IMR-90 (cell line): ENCODE measurements around the gene ZNF274. TPM values are rescaled to one million over a fixed set of nuclear protein-coding genes. Genes with fewer than 3 reads are reported as not detected.
"Not testable (repeated sequence)": the region's sequence is repeated elsewhere in the genome, so short reads cannot be mapped to it uniquely, and the experiment has no call there.

Source experiments
- ATAC-seq: fragments of 200-7000 bp; cut with Tn5 transposase; 2 replicates; pipeline ENCODE4 v1.9.1; 2020; ENCODE audit warnings: low read depth, mild to moderate bottlenecking, moderate library complexity
- BruUV-seq: library from RNA; stranded (reverse); fragments of 400-500 nt; replicated peaks from 2 replicates; lab custom pipeline; 2021; lab: Mats Ljungman, UMichigan
- CTCF ChIA-PET: fragments of 300-600 bp; formaldehyde crosslinking; extraction: SDS; loops from one replicate; lab custom pipeline; 2021; ENCODE audit warnings: antibody characterized with exemption; lab: Yijun Ruan, JAX
- POLR2A ChIA-PET: fragments of 300-600 bp; sonication (Branson Sonifier 250); formaldehyde crosslinking; loops from one replicate; lab custom pipeline; 2022; ENCODE audit warnings: antibody characterized with exemption; ENCODE audit not compliant: unreplicated experiment; lab: Charles Lee
- DNase-seq: peaks from one replicate; pipeline ENCODE4 v3.0.0; 2013
- H2AFZ ChIP-seq: replicated peaks from 2 replicates; pipeline ENCODE3; 2013; ENCODE audit warnings: low read length, mild to moderate bottlenecking; ENCODE audit not compliant: poor library complexity
- H2AK5ac ChIP-seq: 2 replicates; pipeline ENCODE4 v1.6.1; 2013; ENCODE audit warnings: low read depth, low read length, inconsistent platforms
- H2AK9ac ChIP-seq: replicated peaks from 2 replicates; pipeline ENCODE3; 2013; ENCODE audit warnings: mild to moderate bottlenecking, low read depth, low read length, moderate library complexity; ENCODE audit not compliant: poor library complexity
- H2BK120ac ChIP-seq: 2 replicates; pipeline ENCODE4 v1.6.1; 2013; ENCODE audit warnings: low read depth, low read length, inconsistent platforms
- H2BK15ac ChIP-seq: 3 replicates; pipeline ENCODE4 v1.6.1; 2013; ENCODE audit warnings: low read depth, low read length, inconsistent platforms
- H2BK20ac ChIP-seq: 2 replicates; pipeline ENCODE4 v1.6.1; 2013; ENCODE audit warnings: low read depth, mild to moderate bottlenecking, inconsistent platforms, low read length, moderate library complexity
- H2BK5ac ChIP-seq: 2 replicates; pipeline ENCODE4 v1.6.1; 2013; ENCODE audit warnings: mild to moderate bottlenecking, low read depth, low read length, inconsistent platforms; ENCODE audit not compliant: poor library complexity, severe bottlenecking
- H3K14ac ChIP-seq: replicated peaks from 2 replicates; pipeline ENCODE4 v1.6.1; 2013; ENCODE audit warnings: low read depth, low read length, inconsistent platforms
- H3K18ac ChIP-seq: 2 replicates; pipeline ENCODE4 v1.6.1; 2013; ENCODE audit warnings: low read depth, low read length, control low read depth
- H3K23ac ChIP-seq: 2 replicates; pipeline ENCODE4 v1.6.1; 2013; ENCODE audit warnings: low read depth, low read length, inconsistent platforms
- H3K27ac ChIP-seq: 2 replicates; pipeline ENCODE4 v1.5.1; 2013; ENCODE audit warnings: mild to moderate bottlenecking, control low read depth, low read length; ENCODE audit not compliant: insufficient read depth
- H3K27me3 ChIP-seq: 2 replicates; pipeline ENCODE4 v1.6.1; 2013; ENCODE audit warnings: low read length; ENCODE audit not compliant: control insufficient read depth, insufficient read depth
- H3K36me3 ChIP-seq: 2 replicates; pipeline ENCODE4 v1.6.1; 2013; ENCODE audit warnings: low read length, mixed read lengths; ENCODE audit not compliant: control insufficient read depth, insufficient read depth
- H3K4ac ChIP-seq: 2 replicates; pipeline ENCODE4 v1.6.1; 2013; ENCODE audit warnings: low read depth, low read length, inconsistent platforms
- H3K4me1 ChIP-seq: 2 replicates; pipeline ENCODE4 v1.6.1; 2013; ENCODE audit warnings: low read length, mixed read lengths; ENCODE audit not compliant: control insufficient read depth, insufficient read depth
- H3K4me2 ChIP-seq: 2 replicates; pipeline ENCODE4 v1.6.1; 2013; ENCODE audit warnings: low read depth, mild to moderate bottlenecking, control low read depth, low read length, moderate library complexity
- H3K4me3 ChIP-seq: 2 replicates; pipeline ENCODE4 v1.5.1; 2013; ENCODE audit warnings: low read depth, mild to moderate bottlenecking, control low read depth, low read length, moderate library complexity; ENCODE audit not compliant: insufficient read depth
- H3K56ac ChIP-seq: 2 replicates; pipeline ENCODE4 v1.6.1; 2013; ENCODE audit warnings: low read length, inconsistent platforms; ENCODE audit not compliant: insufficient read depth; ENCODE audit errors: extremely low read depth
- H3K79me1 ChIP-seq, 2 experiments: 2 replicates each; pipeline ENCODE4 v1.6.1; 2013; ENCODE audit warnings: low read length in 2 of 2, inconsistent platforms in 1 of 2, low read depth in 1 of 2
- H3K9ac ChIP-seq: 2 replicates; pipeline ENCODE4 v1.6.1; 2013; ENCODE audit warnings: low read depth, low read length, control low read depth
- H3K9me1 ChIP-seq: 2 replicates; pipeline ENCODE4 v1.6.1; 2013; ENCODE audit warnings: low read length, inconsistent platforms; ENCODE audit not compliant: insufficient read depth
- H3K9me3 ChIP-seq: 2 replicates; pipeline ENCODE4 v1.6.1; 2013; ENCODE audit warnings: low read length; ENCODE audit not compliant: control insufficient read depth, insufficient read depth
- H4K20me1 ChIP-seq: 2 replicates; pipeline ENCODE4 v1.6.1; 2013; ENCODE audit warnings: low read length, inconsistent platforms; ENCODE audit not compliant: insufficient read depth
- H4K5ac ChIP-seq: 2 replicates; pipeline ENCODE4 v1.6.1; 2013; ENCODE audit warnings: mild to moderate bottlenecking, low read depth, low read length, control low read depth
- H4K8ac ChIP-seq, 2 experiments: 2 replicates each; pipeline ENCODE4 v1.6.1; 2013; ENCODE audit warnings: low read depth in 2 of 2, low read length in 2 of 2, control low read depth in 1 of 2, inconsistent platforms in 1 of 2
- H4K91ac ChIP-seq: 2 replicates; pipeline ENCODE4 v1.6.1; 2013; ENCODE audit warnings: low read depth, low read length, inconsistent platforms; ENCODE audit not compliant: insufficient read depth
- WGBS, 2 experiments: methylation state at CpG; one replicate each; pipeline versions ENCODE4 v1.1.5 to v1.1.7; 2013; ENCODE audit warnings: missing lambda C conversion rate in 2 of 2; ENCODE audit not compliant: insufficient read length in 1 of 2; ENCODE audit errors: extremely low coverage in 2 of 2; 5-methylcytosine and 5-hydroxymethylcytosine counted together
- dilution Hi-C: fragments of 300-500 bp; cut with HindIII; formaldehyde crosslinking; loops from one replicate; pipeline ENCODE4 v1.14.3; 2018; ENCODE audit warnings: low sequenced_read_pairs; ENCODE audit not compliant: unreplicated experiment
- in situ Hi-C: fragments of 300-500 bp; cut with MboI; formaldehyde crosslinking; loops from 3 replicates; pipeline ENCODE4 v1.14.3; 2019; ENCODE audit warnings: low sequenced_read_pairs, inconsistent platforms, mixed read lengths
- intact Hi-C: fragments of 100-400 bp; cut with micrococcal nuclease; formaldehyde crosslinking; loops from 2 replicates; pipeline ENCODE4 v1.10.0; 2022
- polyA plus RNA-seq, 3 experiments: library from polyadenylated mRNA; depleted of rRNA; stranded (reverse); fragments of >200 nt; gene quantifications; 2 replicates each; pipeline ENCODE4 v1.2.3, GENCODE V29; 2012; ENCODE audit warnings: low replicate concordance in 1 of 3
- total RNA-seq: library from RNA; depleted of rRNA; stranded (reverse); fragments of >200 nt; gene quantifications from 2 replicates; pipeline ENCODE4 v1.2.3, GENCODE V29; 2012

The ZNF274 gene
- total and polyA plus RNA-seq, 2 of the 4 experiments (the other 2 are of a cell fraction): 12.1 to 15.2 TPM

DNA sequence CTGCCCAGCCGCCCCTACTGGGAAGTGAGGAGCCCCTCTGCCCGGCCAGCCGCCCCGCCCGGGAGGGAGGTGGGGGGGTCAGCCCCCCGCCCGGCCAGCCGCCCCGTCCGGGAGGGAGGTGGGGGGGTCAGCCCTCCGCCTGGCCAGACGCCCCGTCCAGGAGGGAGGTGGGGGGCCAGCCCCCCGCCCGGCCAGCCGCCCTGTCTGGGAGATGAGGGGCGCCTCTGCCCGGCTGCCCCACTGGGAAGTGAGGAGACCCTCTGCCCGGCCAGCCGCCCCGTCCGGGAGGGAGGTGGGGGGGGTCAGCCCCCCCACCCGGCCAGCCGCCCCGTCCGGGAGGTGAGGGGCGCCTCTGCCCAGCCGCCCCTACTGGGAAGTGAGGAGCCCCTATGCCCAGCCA lies 35.4 kb upstream of the ZNF274 start:
- Histone ChIP-seq H3K36me3 (peaks cover 11% of the 10 kb centered on the region), H3K9me3 (peaks cover 40% of the 10 kb centered on the region), H3K79me1 (peaks cover 17 to 22% of the 10 kb centered on the region in 2 experiments)
- CTCF ChIA-PET, intact Hi-C loops, H3K27me3 ChIP-seq, H2BK120ac ChIP-seq, H2BK5ac ChIP-seq, in situ Hi-C loops, H3K14ac ChIP-seq, H4K8ac ChIP-seq, H3K9me1 ChIP-seq, H3K9ac ChIP-seq, dilution Hi-C loops, H3K18ac ChIP-seq, H2BK15ac ChIP-seq, H3K23ac ChIP-seq, H3K4me2 ChIP-seq, H2BK20ac ChIP-seq, H3K4me1 ChIP-seq, H2AFZ ChIP-seq, POLR2A ChIA-PET, H3K27ac ChIP-seq, H3K56ac ChIP-seq, H3K4ac ChIP-seq, DNase-seq, BruUV-seq, H2AK9ac ChIP-seq, H2AK5ac ChIP-seq, ATAC-seq, H3K4me3 ChIP-seq, H4K20me1 ChIP-seq, H4K91ac ChIP-seq, H4K5ac ChIP-seq: not testable (repeated sequence)
- no CpG with 5 or more reads among the region's 28 CpGs for WGBS, 2 experiments
